SK-N-SH (cell line): ENCODE results near the gene VPS18.

Source experiments
- CTCF ChIP-seq: fragments of 200-600 bp; sonication (generic); IDR thresholded peaks from 2 replicates; pipeline ENCODE4 v1.6.1; 2017; ENCODE audit warnings: antibody characterized with exemption, mild to moderate bottlenecking, moderate library complexity
- EZH2phosphoT487 ChIP-seq: fragments of 200-600 bp; sonication (generic); IDR thresholded peaks from 2 replicates; pipeline ENCODE4 v1.6.1; 2017; ENCODE audit warnings: low read depth, mixed run types, mild to moderate bottlenecking, antibody characterized with exemption, moderate library complexity, borderline replicate concordance
- FOXM1 ChIP-seq: IDR thresholded peaks from 2 replicates; pipeline ENCODE4 v1.4.0; 2012; ENCODE audit warnings: low read depth, mild to moderate bottlenecking
- GABPA ChIP-seq: IDR thresholded peaks from 2 replicates; pipeline ENCODE4 v1.4.0; 2012; ENCODE audit warnings: low read depth, mild to moderate bottlenecking
- RAD21 ChIP-seq: IDR thresholded peaks from 2 replicates; pipeline ENCODE4 v1.6.1; 2012; ENCODE audit warnings: mild to moderate bottlenecking, low read length
- REST ChIP-seq: IDR thresholded peaks from 2 replicates; pipeline ENCODE4 v1.6.1; 2012; ENCODE audit warnings: mild to moderate bottlenecking, low read depth, low read length, moderate library complexity
- RXRA ChIP-seq: IDR thresholded peaks from 2 replicates; pipeline ENCODE4 v1.4.0; 2012; ENCODE audit warnings: low read depth, mild to moderate bottlenecking, borderline replicate concordance
- TCF12 ChIP-seq: IDR thresholded peaks from 2 replicates; pipeline ENCODE4 v1.4.0; 2012
- TEAD4 ChIP-seq: IDR thresholded peaks from 2 replicates; pipeline ENCODE4 v1.4.0; 2012; ENCODE audit warnings: mild to moderate bottlenecking, borderline replicate concordance; ENCODE audit not compliant: insufficient read depth
- YY1 ChIP-seq: IDR thresholded peaks from 2 replicates; pipeline ENCODE4 v1.4.0; 2012; ENCODE audit warnings: low read depth, mild to moderate bottlenecking
- TF ChIP-seq, protein P1 (sequence below): IDR thresholded peaks from 2 replicates; pipeline ENCODE4 v1.4.0; 2012; ENCODE audit warnings: low read depth, borderline replicate concordance
- TF ChIP-seq, protein P2 (sequence below): fragments of 150-350 bp; IDR thresholded peaks from 2 replicates; pipeline ENCODE4 v1.6.1; 2017; ENCODE audit warnings: antibody characterized with exemption, low read length, low read depth, borderline replicate concordance

DNA sequence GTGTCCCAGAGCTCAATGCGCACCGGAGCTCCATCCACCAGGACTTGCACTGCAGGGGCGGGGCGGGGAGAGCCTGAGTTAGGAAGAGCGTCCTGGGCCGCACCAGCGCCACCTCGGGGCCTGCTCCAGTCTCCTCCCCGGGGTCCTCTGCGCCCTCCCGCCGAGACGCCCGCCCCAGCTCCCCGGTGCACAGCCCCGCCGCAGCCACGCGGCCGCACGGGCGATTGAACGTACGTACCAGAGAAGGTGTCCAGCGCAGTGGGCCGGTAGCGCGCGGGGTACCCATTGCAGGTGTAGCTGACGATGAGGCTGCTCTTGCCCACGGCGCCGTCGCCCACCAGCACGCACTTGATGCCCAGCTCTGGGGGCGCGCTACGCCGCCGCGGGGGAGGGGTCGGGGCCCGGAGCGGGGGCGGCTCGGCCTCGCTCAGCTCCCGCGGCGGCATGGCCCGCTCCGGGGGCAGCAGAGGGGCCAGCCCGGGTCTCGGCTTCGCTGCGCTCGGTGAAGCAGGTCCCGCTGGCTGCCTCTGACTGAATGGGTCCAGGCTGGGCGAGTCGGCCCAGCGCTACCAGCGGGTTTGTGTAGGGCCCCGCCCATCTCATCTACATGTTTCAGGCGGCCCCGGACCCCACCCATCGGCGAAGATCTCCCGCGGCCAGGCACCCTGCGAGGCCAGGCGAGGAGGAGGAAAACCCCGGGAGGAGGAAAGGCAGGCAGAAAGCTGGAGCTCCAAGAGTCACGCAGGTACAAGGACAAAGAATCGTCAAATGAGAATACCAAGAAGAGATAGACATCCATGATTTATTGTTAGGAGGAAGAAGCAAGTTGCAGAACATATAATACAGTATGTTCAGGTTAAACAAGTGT, 20.3 kb upstream of the VPS18 start, which contains the start of gene RHOV:
- TF ChIP-seq RXRA (no peak), GABPA (no peak), EZH2phosphoT487 (no peak), CTCF (peak; percentile 47), TCF12 (no peak), RAD21 (0 out of 2 replicates have a peak, but pooled peaks have one; percentile 16), TEAD4 (no peak), FOXM1 (no peak), REST (no peak), YY1 (no peak)
- TF ChIP-seq, protein P1, sequence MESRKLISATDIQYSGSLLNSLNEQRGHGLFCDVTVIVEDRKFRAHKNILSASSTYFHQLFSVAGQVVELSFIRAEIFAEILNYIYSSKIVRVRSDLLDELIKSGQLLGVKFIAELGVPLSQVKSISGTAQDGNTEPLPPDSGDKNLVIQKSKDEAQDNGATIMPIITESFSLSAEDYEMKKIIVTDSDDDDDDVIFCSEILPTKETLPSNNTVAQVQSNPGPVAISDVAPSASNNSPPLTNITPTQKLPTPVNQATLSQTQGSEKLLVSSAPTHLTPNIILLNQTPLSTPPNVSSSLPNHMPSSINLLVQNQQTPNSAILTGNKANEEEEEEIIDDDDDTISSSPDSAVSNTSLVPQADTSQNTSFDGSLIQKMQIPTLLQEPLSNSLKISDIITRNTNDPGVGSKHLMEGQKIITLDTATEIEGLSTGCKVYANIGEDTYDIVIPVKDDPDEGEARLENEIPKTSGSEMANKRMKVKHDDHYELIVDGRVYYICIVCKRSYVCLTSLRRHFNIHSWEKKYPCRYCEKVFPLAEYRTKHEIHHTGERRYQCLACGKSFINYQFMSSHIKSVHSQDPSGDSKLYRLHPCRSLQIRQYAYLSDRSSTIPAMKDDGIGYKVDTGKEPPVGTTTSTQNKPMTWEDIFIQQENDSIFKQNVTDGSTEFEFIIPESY, result no peak
- TF ChIP-seq, protein P2, sequence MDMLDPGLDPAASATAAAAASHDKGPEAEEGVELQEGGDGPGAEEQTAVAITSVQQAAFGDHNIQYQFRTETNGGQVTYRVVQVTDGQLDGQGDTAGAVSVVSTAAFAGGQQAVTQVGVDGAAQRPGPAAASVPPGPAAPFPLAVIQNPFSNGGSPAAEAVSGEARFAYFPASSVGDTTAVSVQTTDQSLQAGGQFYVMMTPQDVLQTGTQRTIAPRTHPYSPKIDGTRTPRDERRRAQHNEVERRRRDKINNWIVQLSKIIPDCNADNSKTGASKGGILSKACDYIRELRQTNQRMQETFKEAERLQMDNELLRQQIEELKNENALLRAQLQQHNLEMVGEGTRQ, result no peak
